K562 (cell line): ENCODE results near the gene EMID1. TPM values are rescaled to one million over a fixed set of nuclear protein-coding genes. Genes with fewer than 3 reads are reported as not detected.

Experiments used
- ATF1 ChIP-seq, 2 experiments: fragments of 450-650 bp in 1 of 2; IDR thresholded peaks; 2 replicates each; pipeline ENCODE4 v1.6.1; 2016; ENCODE audit warnings: missing compliant biosample characterization in 1 of 2, missing genetic modification characterization in 1 of 2
- EWSR1 ChIP-seq: fragments of 450-650 bp; IDR thresholded peaks from 2 replicates; pipeline ENCODE4 v1.6.1; 2018; ENCODE audit warnings: borderline replicate concordance, mild to moderate bottlenecking, low read depth, moderate library complexity; ENCODE audit not compliant: partially characterized antibody
- HMGN3 ChIP-seq: IDR thresholded peaks from 2 replicates; pipeline ENCODE4 v1.6.1; 2011; ENCODE audit warnings: borderline replicate concordance, low read depth, mild to moderate bottlenecking, mixed read lengths, low read length; ENCODE audit not compliant: insufficient read length; ENCODE audit errors: extremely low read depth
- HOXB6 ChIP-seq: fragments of 250-450 bp; sonication (Bioruptor Pico); IDR thresholded peaks from 2 replicates; pipeline ENCODE4 v1.5.1; 2022; ENCODE audit warnings: mild to moderate bottlenecking, borderline replicate concordance
- IRF2 ChIP-seq: sonication (generic); formaldehyde crosslinking; IDR thresholded peaks from 2 replicates; pipeline ENCODE4 v1.8.1; 2022; ENCODE audit warnings: mild to moderate bottlenecking, missing genetic modification reagents
- KAT2B ChIP-seq: IDR thresholded peaks from one replicate; pipeline ENCODE4 v1.6.1; 2012; ENCODE audit warnings: low read depth, mild to moderate bottlenecking, control low read depth, inconsistent platforms, low read length, moderate library complexity
- MTA1 ChIP-seq: fragments of 450-650 bp; IDR thresholded peaks from 2 replicates; pipeline ENCODE4 v1.6.1; 2017; ENCODE audit warnings: borderline replicate concordance
- MXI1 ChIP-seq: IDR thresholded peaks from 2 replicates; pipeline ENCODE4 v1.6.1; 2011; ENCODE audit warnings: low read depth, mild to moderate bottlenecking, improper control_type of control experiment, low read length
- PCBP2 ChIP-seq: fragments of 200-400 bp; formaldehyde crosslinking; IDR thresholded peaks from 2 replicates; pipeline ENCODE4 v1.6.1; 2018; ENCODE audit warnings: low read length, low read depth, mild to moderate bottlenecking, moderate library complexity; ENCODE audit not compliant: poor library complexity, severe bottlenecking
- SNIP1 ChIP-seq: fragments of 450-650 bp; IDR thresholded peaks from 2 replicates; pipeline ENCODE4 v1.7.1; 2017; ENCODE audit warnings: low read depth, mild to moderate bottlenecking
- SRSF1 ChIP-seq: fragments of 200-400 bp; formaldehyde crosslinking; IDR thresholded peaks from 2 replicates; pipeline ENCODE4 v1.6.1; 2017; ENCODE audit warnings: mild to moderate bottlenecking, low read depth, low read length, moderate library complexity
- SUPT5H ChIP-seq: fragments of 450-650 bp; IDR thresholded peaks from 2 replicates; pipeline ENCODE4 v1.6.1; 2016
- TAL1 ChIP-seq: fragments of 450-650 bp; IDR thresholded peaks from 2 replicates; pipeline ENCODE4 v1.6.1; 2016; ENCODE audit warnings: mild to moderate bottlenecking
- U2AF2 ChIP-seq: fragments of 200-400 bp; formaldehyde crosslinking; optimal IDR thresholded peaks from 2 replicates; pipeline ENCODE3; 2017; ENCODE audit warnings: low read depth, mild to moderate bottlenecking, low read length
- ZNF165 ChIP-seq: fragments of 250-450 bp; sonication (Bioruptor Pico); IDR thresholded peaks from 2 replicates; pipeline ENCODE4 v1.4.0; 2020; ENCODE audit warnings: borderline replicate concordance
- ZNF174 ChIP-seq: fragments of 250-450 bp; sonication (Bioruptor Pico); IDR thresholded peaks from 2 replicates; pipeline ENCODE4 v1.4.0; 2020; ENCODE audit warnings: mild to moderate bottlenecking
- ZNF24 ChIP-seq: fragments of 450-650 bp; IDR thresholded peaks from 2 replicates; pipeline ENCODE4 v1.6.1; 2016
- ZNF41 ChIP-seq: fragments of 250-450 bp; sonication (Bioruptor Pico); conservative IDR thresholded peaks from 2 replicates; pipeline ENCODE4 v1.4.0; 2020; ENCODE audit warnings: mild to moderate bottlenecking
- ZNF668 ChIP-seq: fragments of 250-450 bp; sonication (Bioruptor Pico); IDR thresholded peaks from 2 replicates; pipeline ENCODE4 v1.8.0; 2022; ENCODE audit warnings: mild to moderate bottlenecking, inconsistent platforms
- ZNF695 ChIP-seq: fragments of 450-650 bp; formaldehyde crosslinking; IDR thresholded peaks from 2 replicates; pipeline ENCODE4 v1.4.0; 2020; ENCODE audit warnings: mild to moderate bottlenecking, moderate library complexity
- polyA plus RNA-seq, 8 experiments: library from polyadenylated mRNA; depleted of rRNA in 4 of 8; stranded (reverse) in 5 of 8; unstranded in 3 of 8; fragments of >200 nt; fragmentation: Nextera tagmentation in 2 of 8; fragmentation: Illumina TruSeq in 1 of 8; extraction: Ambion mirVana in 2 of 8; extraction: Trizol in 1 of 8; gene quantifications; 2 replicates each; pipeline versions ENCODE4 v1.2.1 to v1.2.3, GENCODE V29; 2011 to 2014; ENCODE audit warnings: inconsistent platforms in 1 of 8, missing spikeins in 1 of 8
- total RNA-seq, 7 experiments: library from RNA; depleted of rRNA in 6 of 7; stranded (reverse); fragments of >200 nt in 6 of 7; fragmentation: Illumina TruSeq in 2 of 7; extraction: Trizol in 2 of 7; gene quantifications; 2 replicates each; pipeline versions ENCODE4 v1.2.1 to v1.2.3, GENCODE V29; 2011 to 2021; ENCODE audit warnings: low replicate concordance in 1 of 7
- TF ChIP-seq, protein P1 (sequence below): fragments of 250-450 bp; sonication (Bioruptor Pico); IDR thresholded peaks from 2 replicates; pipeline ENCODE4 v1.8.0; 2021; ENCODE audit warnings: mild to moderate bottlenecking, moderate library complexity
- TF ChIP-seq, protein P2 (sequence below): fragments of 250-450 bp; sonication (Bioruptor Pico); IDR thresholded peaks from 2 replicates; pipeline ENCODE4 v1.5.0; 2021
- TF ChIP-seq, protein P3 (sequence below): sonication (generic); formaldehyde crosslinking; IDR thresholded peaks from 2 replicates; pipeline ENCODE4 v1.8.0; 2022; ENCODE audit warnings: mild to moderate bottlenecking, missing genetic modification reagents
- TF ChIP-seq, protein P4 (sequence below): sonication (generic); formaldehyde crosslinking; IDR thresholded peaks from 2 replicates; pipeline ENCODE4 v1.8.0; 2023; ENCODE audit warnings: mild to moderate bottlenecking, missing genetic modification reagents
- TF ChIP-seq, protein P5 (sequence below): fragments of 450-650 bp; IDR thresholded peaks from 2 replicates; pipeline ENCODE4 v1.6.1; 2016; ENCODE audit warnings: antibody characterized with exemption

Gene EMID1
- total and polyA plus RNA-seq, 9 of the 15 experiments (the other 6 are each of a cell fraction or from before 2014, with no cell fraction given): 0.15 to 7.2 (median 2.7) TPM

DNA sequence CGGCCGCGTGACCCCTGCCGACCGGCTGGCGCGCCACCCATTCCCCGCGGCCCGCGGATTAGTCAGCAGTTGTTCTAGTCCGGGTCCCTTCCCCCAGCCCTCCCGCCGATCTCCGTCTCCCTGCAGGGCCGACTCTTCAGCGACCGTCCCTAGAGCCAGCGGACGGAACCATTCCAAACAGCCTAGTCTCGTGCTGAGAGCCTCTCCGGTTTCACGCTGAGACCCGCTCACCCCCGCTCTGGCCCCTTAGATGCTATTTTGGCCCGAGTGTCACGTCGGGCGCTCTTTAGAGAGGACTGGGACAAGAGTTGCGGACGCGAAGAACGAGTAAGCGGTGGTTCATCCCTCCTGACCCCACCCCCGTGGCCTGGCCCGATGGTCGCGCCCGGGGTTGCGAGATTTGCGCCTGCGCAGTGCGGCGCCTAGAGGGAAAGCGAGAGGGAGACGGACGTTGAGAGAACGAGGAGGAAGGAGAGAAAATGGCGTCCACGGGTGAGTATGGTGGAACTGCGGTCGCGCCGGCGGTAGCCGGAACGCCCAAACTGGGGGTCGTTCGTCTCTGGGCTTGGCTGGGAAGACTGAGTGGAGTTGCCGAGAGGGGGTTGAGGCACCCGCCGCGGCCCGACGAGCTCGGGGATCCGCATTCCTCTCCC, 62.3 kb downstream of the EMID1 start, which contains the start of the genes EWSR1 and RHBDD3 (continued):
- TF ChIP-seq, protein P1, sequence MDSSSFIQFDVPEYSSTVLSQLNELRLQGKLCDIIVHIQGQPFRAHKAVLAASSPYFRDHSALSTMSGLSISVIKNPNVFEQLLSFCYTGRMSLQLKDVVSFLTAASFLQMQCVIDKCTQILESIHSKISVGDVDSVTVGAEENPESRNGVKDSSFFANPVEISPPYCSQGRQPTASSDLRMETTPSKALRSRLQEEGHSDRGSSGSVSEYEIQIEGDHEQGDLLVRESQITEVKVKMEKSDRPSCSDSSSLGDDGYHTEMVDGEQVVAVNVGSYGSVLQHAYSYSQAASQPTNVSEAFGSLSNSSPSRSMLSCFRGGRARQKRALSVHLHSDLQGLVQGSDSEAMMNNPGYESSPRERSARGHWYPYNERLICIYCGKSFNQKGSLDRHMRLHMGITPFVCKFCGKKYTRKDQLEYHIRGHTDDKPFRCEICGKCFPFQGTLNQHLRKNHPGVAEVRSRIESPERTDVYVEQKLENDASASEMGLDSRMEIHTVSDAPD: no peak
- TF ChIP-seq ZNF165 (CRISPR knock-in tag) (no peak), PCBP2 (no peak), ZNF695 (CRISPR knock-in tag) (no peak), SRSF1 (0 out of 2 replicates have a peak, but pooled peaks have one; percentile 27), MTA1 (no peak), ZNF41 (CRISPR knock-in tag) (no peak), ATF1 (CRISPR knock-in tag; IDR thresholded peaks at IDR 0.05) (no peak), ATF1 (tag; IDR thresholded peaks at IDR 0.05) (0 out of 2 replicates have a peak, but pooled peaks have one; percentile 38), KAT2B (no peak), IRF2 (no peak), U2AF2 (no peak), ZNF174 (CRISPR knock-in tag) (no peak), SNIP1 (no peak), ZNF668 (CRISPR knock-in tag) (no peak), TAL1 (no peak), MXI1 (0 out of 2 replicates have a peak, but pooled peaks have one; percentile 57), EWSR1 (no peak), ZNF24 (no peak), HMGN3 (peak; percentile 88), HOXB6 (no peak), SUPT5H (peak; percentile 88)
- TF ChIP-seq, protein P2, sequence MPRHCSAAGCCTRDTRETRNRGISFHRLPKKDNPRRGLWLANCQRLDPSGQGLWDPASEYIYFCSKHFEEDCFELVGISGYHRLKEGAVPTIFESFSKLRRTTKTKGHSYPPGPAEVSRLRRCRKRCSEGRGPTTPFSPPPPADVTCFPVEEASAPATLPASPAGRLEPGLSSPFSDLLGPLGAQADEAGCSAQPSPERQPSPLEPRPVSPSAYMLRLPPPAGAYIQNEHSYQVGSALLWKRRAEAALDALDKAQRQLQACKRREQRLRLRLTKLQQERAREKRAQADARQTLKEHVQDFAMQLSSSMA (CRISPR knock-in tag): no peak
- TF ChIP-seq, protein P3, sequence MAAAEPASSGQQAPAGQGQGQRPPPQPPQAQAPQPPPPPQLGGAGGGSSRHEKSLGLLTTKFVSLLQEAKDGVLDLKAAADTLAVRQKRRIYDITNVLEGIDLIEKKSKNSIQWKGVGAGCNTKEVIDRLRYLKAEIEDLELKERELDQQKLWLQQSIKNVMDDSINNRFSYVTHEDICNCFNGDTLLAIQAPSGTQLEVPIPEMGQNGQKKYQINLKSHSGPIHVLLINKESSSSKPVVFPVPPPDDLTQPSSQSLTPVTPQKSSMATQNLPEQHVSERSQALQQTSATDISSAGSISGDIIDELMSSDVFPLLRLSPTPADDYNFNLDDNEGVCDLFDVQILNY (CRISPR knock-in tag): no peak
- TF ChIP-seq, protein P4, sequence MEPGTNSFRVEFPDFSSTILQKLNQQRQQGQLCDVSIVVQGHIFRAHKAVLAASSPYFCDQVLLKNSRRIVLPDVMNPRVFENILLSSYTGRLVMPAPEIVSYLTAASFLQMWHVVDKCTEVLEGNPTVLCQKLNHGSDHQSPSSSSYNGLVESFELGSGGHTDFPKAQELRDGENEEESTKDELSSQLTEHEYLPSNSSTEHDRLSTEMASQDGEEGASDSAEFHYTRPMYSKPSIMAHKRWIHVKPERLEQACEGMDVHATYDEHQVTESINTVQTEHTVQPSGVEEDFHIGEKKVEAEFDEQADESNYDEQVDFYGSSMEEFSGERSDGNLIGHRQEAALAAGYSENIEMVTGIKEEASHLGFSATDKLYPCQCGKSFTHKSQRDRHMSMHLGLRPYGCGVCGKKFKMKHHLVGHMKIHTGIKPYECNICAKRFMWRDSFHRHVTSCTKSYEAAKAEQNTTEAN: no peak
- TF ChIP-seq, protein P5, sequence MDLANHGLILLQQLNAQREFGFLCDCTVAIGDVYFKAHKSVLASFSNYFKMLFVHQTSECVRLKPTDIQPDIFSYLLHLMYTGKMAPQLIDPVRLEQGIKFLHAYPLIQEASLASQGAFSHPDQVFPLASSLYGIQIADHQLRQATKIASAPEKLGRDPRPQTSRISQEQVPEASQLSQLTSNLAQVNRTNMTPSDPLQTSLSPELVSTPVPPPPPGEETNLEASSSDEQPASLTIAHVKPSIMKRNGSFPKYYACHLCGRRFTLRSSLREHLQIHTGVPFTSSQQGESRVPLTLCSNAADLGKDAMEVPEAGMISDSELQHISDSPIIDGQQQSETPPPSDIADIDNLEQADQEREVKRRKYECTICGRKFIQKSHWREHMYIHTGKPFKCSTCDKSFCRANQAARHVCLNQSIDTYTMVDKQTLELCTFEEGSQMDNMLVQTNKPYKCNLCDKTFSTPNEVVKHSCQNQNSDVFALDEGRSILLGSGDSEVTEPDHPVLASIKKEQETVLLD: peak; percentile 93
